Activated T-helper 1 cell treated with anti-CD3 and anti-CD28 coated beads, Interleukin-12 subunit alpha, Interleukin-12 subunit beta, Interleukin-2, Interleukin-4 antibody, amounts not matched to agents 30 ng/mL and 10 ng/mL and 1 ng/mL, durations not matched to agents 14 hours and 24 hours and 36 hours (primary cell): Measurements from ENCODE around the gene SIRPG. TPM values are rescaled to one million over a fixed set of nuclear protein-coding genes. Genes with fewer than 3 reads are reported as not detected.

Experiments used
- DNase-seq: peaks from one replicate; pipeline ENCODE4 v3.0.0; 2021; ENCODE audit warnings: low spot score
- H3K27ac Mint-ChIP-seq: one replicate; pipeline ENCODE4 v1.8.0; 2021; ENCODE audit warnings: mild to moderate bottlenecking, mixed read lengths
- H3K27me3 Mint-ChIP-seq: one replicate; pipeline ENCODE4 v1.8.0; 2022; ENCODE audit warnings: mild to moderate bottlenecking, moderate library complexity, mixed read lengths; ENCODE audit not compliant: insufficient read depth
- H3K36me3 Mint-ChIP-seq: one replicate; pipeline ENCODE4 v1.8.0; 2021; ENCODE audit warnings: low read depth, mixed read lengths
- H3K4me1 Mint-ChIP-seq: one replicate; pipeline ENCODE4 v1.8.0; 2021; ENCODE audit warnings: low read depth, mixed read lengths
- H3K4me3 Mint-ChIP-seq: one replicate; pipeline ENCODE4 v1.8.0; 2021; ENCODE audit warnings: mild to moderate bottlenecking, moderate library complexity, mixed read lengths
- H3K9me3 Mint-ChIP-seq: one replicate; pipeline ENCODE4 v1.8.0; 2021; ENCODE audit warnings: mixed read lengths
- intact Hi-C: fragments of 100-400 bp; cut with micrococcal nuclease; formaldehyde crosslinking; loops from one replicate; pipeline ENCODE4 v1.15.1; 2024
- total RNA-seq: library from RNA; stranded (reverse); gene quantifications from 2 replicates; pipeline ENCODE4 v1.2.3, GENCODE V29; 2022

The SIRPG gene
- total RNA-seq, 1 donor from 2014 or later = 31.8 TPM

DNA sequence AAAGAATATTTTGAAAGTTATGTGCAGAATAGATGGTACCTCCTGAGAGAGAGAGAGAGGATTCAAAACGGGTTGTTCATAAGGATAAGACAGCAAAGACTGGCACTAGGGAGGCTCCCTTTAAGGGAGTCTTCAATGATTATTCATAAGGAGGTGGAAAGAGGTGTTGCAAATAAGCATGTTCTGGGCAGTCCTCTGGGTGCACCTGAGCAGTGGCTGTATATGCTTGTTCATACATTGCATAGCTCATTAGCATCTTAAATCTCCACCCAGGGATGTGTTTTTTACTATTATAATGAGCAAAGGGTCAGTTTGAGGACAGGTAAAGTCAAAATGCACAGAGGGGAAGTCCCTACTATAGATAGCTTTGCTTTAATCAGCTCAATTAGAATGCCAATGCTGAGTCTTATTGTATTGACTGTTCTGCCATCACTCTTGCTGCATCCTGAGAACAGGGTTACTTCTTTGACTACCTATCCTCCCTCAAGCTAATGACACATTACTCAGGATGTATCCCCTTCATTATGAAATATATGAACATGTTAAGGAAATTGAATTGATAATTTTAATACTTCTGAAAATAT, 10.0 kb upstream of the SIRPG start:
- peaks cover 93% of the 10 kb centered on the region for H3K4me1 Mint-ChIP-seq
- peak overlapping the region; percentile 22 for H3K27ac Mint-ChIP-seq
- peaks cover 14% of the 10 kb centered on the region for H3K9me3 Mint-ChIP-seq
- intact Hi-C loops = loop anchor here (10.0 kb wide), 3 partner anchors 303 to 1737 kb away; partner anchors contain the start of genes DNAAF9 and FAM110A
- DNase-seq = no peak
- H3K27me3 Mint-ChIP-seq = no peaks in the 10 kb centered on the region
- H3K4me3 Mint-ChIP-seq = no peak overlapping the region
- peaks cover 26% of the 10 kb centered on the region for H3K36me3 Mint-ChIP-seq

DNA sequence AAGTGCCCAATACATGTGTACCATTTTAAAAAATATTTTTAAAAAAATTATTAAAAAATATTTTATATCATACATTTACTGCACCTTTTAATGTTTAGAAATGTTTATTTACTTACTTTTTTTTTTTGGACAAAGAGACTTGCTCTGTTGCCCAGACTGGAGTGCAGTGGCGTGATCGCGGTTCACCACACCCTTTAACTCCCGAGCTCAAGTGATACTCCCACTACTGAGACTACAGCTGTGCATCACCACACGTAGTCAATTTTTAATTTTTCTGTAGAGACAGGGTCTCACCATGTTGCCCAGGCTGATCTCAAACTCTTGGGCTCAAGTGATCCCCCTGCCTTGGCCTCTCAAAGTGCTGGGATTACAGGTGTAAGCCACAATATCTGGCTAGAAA, 9.2 kb upstream of the SIRPG start:
- H3K4me3 Mint-ChIP-seq = no peak overlapping the region
- DNase-seq = no peak
- H3K9me3 Mint-ChIP-seq = peaks cover 10% of the 10 kb centered on the region
- peak overlapping the region; percentile 22 for H3K27ac Mint-ChIP-seq
- intact Hi-C loops = loop anchor here (10.0 kb wide), 3 partner anchors 302 to 1738 kb away; partner anchors contain the start of genes DNAAF9 and FAM110A
- H3K36me3 Mint-ChIP-seq = peaks cover 23% of the 10 kb centered on the region
- peaks cover 93% of the 10 kb centered on the region for H3K4me1 Mint-ChIP-seq
- no peaks in the 10 kb centered on the region for H3K27me3 Mint-ChIP-seq

DNA sequence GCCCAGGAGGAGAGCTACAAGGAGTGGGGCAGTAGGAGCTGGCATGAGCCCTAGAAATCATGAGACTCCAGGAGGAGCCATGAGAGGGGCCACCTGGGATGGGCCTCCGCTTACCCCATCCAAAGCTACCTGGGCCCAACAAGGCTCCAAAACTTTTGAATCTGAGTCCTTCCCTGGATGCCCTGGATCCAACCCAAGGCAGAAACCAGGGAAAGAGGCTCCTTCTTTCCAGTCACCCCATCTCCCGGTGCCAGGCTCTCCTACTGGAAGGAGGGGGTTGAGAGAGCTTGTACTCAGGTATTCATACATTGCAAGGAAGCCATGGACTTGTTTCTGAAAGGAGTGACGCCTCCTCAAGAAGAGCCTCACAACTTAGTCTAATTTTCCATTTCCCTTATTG, 7.8 kb upstream of the SIRPG start:
- Mint-ChIP-seq H3K36me3 (peaks cover 14% of the 10 kb centered on the region), H3K4me3 (peak overlapping the region; percentile 76), H3K27me3 (no peaks in the 10 kb centered on the region), H3K9me3 (peaks cover 3% of the 10 kb centered on the region), H3K27ac (peak overlapping the region; percentile 85), H3K4me1 (peaks cover 93% of the 10 kb centered on the region)
- DNase-seq = no peak
- intact Hi-C loops = loop anchor here (1.0 to 10.0 kb wide), 4 partner anchors 8 to 1739 kb away; partner anchors contain the start of genes DNAAF9, FAM110A and SIRPG

DNA sequence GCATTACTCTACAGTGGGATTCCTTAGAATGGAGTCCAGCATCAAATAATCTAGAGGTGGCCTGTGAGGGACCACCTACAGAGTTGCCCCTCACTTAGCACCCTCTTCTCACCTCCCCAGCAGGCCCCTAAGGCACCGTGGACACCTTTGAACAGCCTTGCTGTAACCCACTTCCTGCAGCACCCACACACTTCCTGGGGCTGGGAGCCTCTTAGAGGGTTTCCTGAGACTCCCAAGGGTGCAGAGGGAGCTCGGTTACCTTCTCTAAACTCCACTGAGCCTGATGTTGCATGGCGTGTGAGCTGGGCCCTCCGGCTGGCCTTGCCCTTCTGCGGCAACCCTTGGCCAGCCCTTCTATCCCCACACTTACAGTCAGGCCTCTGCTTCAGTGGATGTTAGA, 7.3 kb upstream of the SIRPG start:
- Mint-ChIP-seq H3K27ac (peak overlapping the region; percentile 85), H3K9me3 (peaks cover 3% of the 10 kb centered on the region), H3K27me3 (no peaks in the 10 kb centered on the region), H3K36me3 (peaks cover 14% of the 10 kb centered on the region), H3K4me1 (peaks cover 96% of the 10 kb centered on the region), H3K4me3 (peak overlapping the region; percentile 76)
- DNase-seq = peak; percentile 54
- intact Hi-C loops = loop anchor here (1.0 to 10.0 kb wide), 4 partner anchors 8 to 1740 kb away; partner anchors contain the start of genes DNAAF9, FAM110A and SIRPG

DNA sequence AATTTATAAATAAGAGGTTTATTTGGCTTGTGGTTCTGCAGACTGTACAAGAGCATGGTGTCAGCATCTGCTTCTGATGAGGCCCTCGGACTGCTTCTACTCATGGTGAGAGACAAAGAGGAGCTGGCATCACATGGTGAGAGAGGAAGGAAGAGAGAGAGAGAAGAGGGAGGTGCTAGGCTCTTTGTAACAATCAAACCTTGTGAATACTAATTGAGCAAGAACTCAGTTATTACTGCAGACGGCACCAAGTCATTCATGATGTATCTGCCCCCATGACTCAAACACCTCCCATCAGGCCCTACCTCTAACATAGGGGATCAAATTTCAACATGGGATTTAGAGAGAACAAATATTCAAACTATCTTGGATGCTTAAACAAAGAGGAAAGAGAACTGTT, 6.3 kb upstream of the SIRPG start:
- intact Hi-C loops = loop anchor here (10.0 kb wide), 3 partner anchors 299 to 1741 kb away; partner anchors contain the start of genes DNAAF9 and FAM110A
- Mint-ChIP-seq H3K27me3 (no peaks in the 10 kb centered on the region), H3K9me3 (peaks cover 3% of the 10 kb centered on the region), H3K4me1 (peaks cover 96% of the 10 kb centered on the region), H3K36me3 (peaks cover 9% of the 10 kb centered on the region), H3K27ac (peak overlapping the region; percentile 85), H3K4me3 (peak overlapping the region; percentile 55)
- DNase-seq = no peak

- Mint-ChIP-seq H3K36me3 (peaks cover 6% of the 10 kb centered on the region), H3K27me3 (no peaks in the 10 kb centered on the region), H3K4me3 (peak overlapping the region; percentile 40), H3K27ac (peak overlapping the region; percentile 91), H3K9me3 (no peaks in the 10 kb centered on the region), H3K4me1 (peaks cover 98% of the 10 kb centered on the region)
- intact Hi-C loops = loop anchor here (10.0 kb wide), 3 partner anchors 297 to 1743 kb away; partner anchors contain the start of genes DNAAF9 and FAM110A
- no peak for DNase-seq
These were observed 4.1 kb upstream of the SIRPG start for GRCh38 chr20:1661542-1662299.

DNA sequence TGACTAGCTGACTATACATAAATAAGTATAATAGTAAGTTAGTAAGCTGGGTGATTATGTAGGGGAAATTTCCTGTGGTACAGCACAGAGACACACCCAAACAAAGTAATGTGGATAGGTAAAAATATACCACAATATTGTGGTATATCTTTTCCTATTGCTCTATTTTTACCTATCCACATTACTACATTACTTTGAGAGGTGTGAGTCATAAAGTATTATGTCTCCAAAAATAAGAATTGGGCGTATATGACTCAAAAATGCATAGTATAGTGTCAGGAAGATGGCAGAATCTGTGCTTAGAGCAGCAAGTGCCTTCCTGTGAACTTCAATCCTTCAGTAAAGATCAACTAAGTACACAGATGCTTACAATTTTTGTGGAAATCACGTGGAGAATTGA, 2.7 kb upstream of the SIRPG start:
- peaks cover 8% of the 10 kb centered on the region for H3K36me3 Mint-ChIP-seq
- intact Hi-C loops = loop anchor here (1.0 to 10.0 kb wide), 7 partner anchors 12 to 1745 kb away; partner anchors contain the start of genes DNAAF9 and FAM110A

GRCh38 chr20:1656844-1657243, 735 bp downstream of the SIRPG start:
- peaks cover 21% of the 10 kb centered on the region for H3K9me3 Mint-ChIP-seq
- intact Hi-C loops = loop anchor here (1.0 to 10.0 kb wide), 3 partner anchors 8 to 432 kb away; partner anchors contain the start of gene RAD21L1
- no peak for DNase-seq
- peaks cover 29% of the 10 kb centered on the region for H3K36me3 Mint-ChIP-seq
- H3K27ac Mint-ChIP-seq = peak overlapping the region; percentile 98
- H3K4me3 Mint-ChIP-seq = peak overlapping the region; percentile 89
- H3K4me1 Mint-ChIP-seq = peaks cover 94% of the 10 kb centered on the region
- H3K27me3 Mint-ChIP-seq = no peaks in the 10 kb centered on the region

More for the DNA sequence above, 2.7 kb upstream of the SIRPG start:
- Mint-ChIP-seq H3K27ac (peak overlapping the region; percentile 91), H3K27me3 (no peaks in the 10 kb centered on the region), H3K9me3 (no peaks in the 10 kb centered on the region), H3K4me1 (peaks cover 97% of the 10 kb centered on the region), H3K4me3 (peak overlapping the region; percentile 51)
- no peak for DNase-seq

DNA sequence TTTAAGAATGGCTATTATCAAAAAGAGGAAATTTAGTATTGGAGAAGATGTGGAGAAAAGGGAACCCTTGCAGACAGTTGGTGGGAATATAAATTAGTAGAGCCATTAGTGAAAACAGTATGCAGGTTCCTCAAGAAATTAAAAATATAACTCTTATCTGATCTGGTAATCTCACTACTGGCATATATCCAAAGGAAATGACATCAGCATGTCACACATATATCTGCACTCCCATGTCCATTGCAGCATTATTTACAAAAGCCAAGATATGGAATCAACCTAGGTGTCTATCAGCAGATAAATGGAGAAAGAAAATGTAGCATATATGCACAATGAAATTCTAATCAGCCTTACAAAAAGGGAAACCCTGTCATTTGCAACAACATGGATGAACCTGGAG, 2.6 kb downstream of the SIRPG start:
- Mint-ChIP-seq H3K4me1 (peaks cover 94% of the 10 kb centered on the region), H3K9me3 (peaks cover 21% of the 10 kb centered on the region), H3K36me3 (peaks cover 39% of the 10 kb centered on the region), H3K4me3 (peak overlapping the region; percentile 84), H3K27ac (peak overlapping the region; percentile 79), H3K27me3 (no peaks in the 10 kb centered on the region)
- intact Hi-C loops = loop anchor here (5.0 to 10.0 kb wide), 3 partner anchors 32 to 430 kb away; partner anchors contain the start of gene RAD21L1
- DNase-seq = no peak

- peaks cover 79% of the 10 kb centered on the region for H3K4me1 Mint-ChIP-seq
- no peaks in the 10 kb centered on the region for H3K27me3 Mint-ChIP-seq
- H3K27ac Mint-ChIP-seq = peak overlapping the region; percentile 34
- H3K9me3 Mint-ChIP-seq = peaks cover 21% of the 10 kb centered on the region
- DNase-seq = no peak
- H3K36me3 Mint-ChIP-seq = peaks cover 52% of the 10 kb centered on the region
- peak overlapping the region; percentile 19 for H3K4me3 Mint-ChIP-seq
- intact Hi-C loops = loop anchor here (5.0 to 10.0 kb wide), 2 partner anchors 34 to 428 kb away; partner anchors contain the start of gene RAD21L1
These were observed 4.6 kb downstream of the SIRPG start for GRCh38 chr20:1652960-1653359.

DNA sequence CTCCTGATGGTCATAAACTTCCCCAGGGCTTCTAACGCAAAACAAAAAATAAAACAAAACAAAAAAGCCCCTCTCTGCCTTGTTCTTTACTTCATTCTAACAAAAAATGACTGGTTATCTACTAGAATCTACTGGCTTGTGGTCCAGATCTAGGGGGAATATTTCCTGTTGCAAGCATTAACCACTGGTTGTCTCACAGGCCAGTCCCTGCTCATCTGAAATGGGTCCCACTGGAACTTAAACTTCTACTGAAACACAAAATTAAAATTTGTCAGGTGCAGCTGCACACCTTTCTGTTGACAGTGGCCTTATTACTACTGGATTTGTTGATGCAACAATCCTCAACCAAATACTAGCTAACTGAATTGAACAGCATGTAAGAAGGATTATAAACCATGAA, 5.5 kb downstream of the SIRPG start:
- DNase-seq = no peak
- H3K27ac Mint-ChIP-seq = no peak overlapping the region
- H3K4me1 Mint-ChIP-seq = peaks cover 79% of the 10 kb centered on the region
- H3K36me3 Mint-ChIP-seq = peaks cover 59% of the 10 kb centered on the region
- intact Hi-C loops = loop anchor here (5.0 to 10.0 kb wide), 2 partner anchors 35 to 427 kb away; partner anchors contain the start of gene RAD21L1
- peaks cover 21% of the 10 kb centered on the region for H3K9me3 Mint-ChIP-seq
- H3K27me3 Mint-ChIP-seq = no peaks in the 10 kb centered on the region
- H3K4me3 Mint-ChIP-seq = peak overlapping the region; percentile 1

DNA sequence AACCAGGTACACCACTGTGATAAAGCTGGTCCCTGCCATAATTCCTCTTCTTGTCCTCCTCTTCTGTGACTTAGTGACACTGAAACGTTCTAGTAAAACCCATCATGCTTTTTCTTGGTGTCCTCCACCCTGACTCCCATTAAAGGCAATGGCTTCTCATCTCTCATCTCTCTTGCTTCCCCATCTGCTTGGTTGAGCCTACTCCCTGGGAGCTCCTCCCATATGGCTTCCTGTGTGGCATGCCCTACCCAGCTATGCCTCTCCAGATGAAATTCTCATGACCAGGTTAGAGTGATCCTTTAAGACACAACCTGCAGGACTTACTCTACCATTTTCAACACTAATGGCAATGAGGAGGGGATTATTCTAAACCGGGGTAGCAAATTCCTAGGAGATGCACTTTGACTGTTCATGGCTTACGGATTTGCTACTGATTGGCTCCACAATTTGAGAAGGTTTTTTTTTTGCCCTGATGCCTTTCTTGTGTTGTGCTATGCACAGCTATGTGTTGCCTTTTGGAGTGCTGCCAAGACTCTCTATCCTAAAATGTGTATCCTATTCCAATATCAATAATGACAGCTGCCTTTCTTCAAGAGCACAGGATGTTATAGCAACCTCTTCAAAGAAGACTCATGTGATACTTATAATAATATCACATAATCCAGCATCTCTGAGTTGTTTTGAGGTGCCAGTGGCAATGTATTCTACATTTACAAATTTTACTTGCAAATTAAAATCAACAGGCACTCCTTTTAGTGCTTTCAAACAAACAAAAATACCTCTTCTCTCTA, 6.1 kb downstream of the SIRPG start:
- peak overlapping the region; percentile 40 for H3K4me3 Mint-ChIP-seq
- H3K27ac Mint-ChIP-seq = peak overlapping the region; percentile 81
- H3K36me3 Mint-ChIP-seq = peaks cover 61% of the 10 kb centered on the region
- no peak for DNase-seq
- no peaks in the 10 kb centered on the region for H3K27me3 Mint-ChIP-seq
- intact Hi-C loops = loop anchor here (5.0 to 10.0 kb wide), 2 partner anchors 36 to 427 kb away; partner anchors contain the start of gene RAD21L1
- H3K9me3 Mint-ChIP-seq = peaks cover 21% of the 10 kb centered on the region
- H3K4me1 Mint-ChIP-seq = peaks cover 79% of the 10 kb centered on the region
